AG09319 (cell line): ENCODE measurements around the gene EHD3.

ENCODE experiments used
- DNase-seq: peaks from one replicate; pipeline ENCODE4 v3.0.0-alpha.2; 2010; ENCODE audit warnings: low read depth; ENCODE audit errors: extremely low read depth
- CTCF ChIP-seq: IDR thresholded peaks from 2 replicates; pipeline ENCODE4 v1.5.1; 2011; ENCODE audit warnings: low read depth, mild to moderate bottlenecking, inconsistent platforms, low read length, moderate library complexity

The EHD3 gene

GRCh38 chr2:31233741-31234682 is at the start of gene EHD3:
EHD3 (plus strand) TSS chr2:31234152; CDS start chr2:31234622, 470 bp downstream.
- TF ChIP-seq CTCF = peak; percentile 73

GRCh38 chr2:31187166-31187565 is 46.8 kb upstream of the EHD3 start:
- no peak for TF ChIP-seq CTCF
- no peak for DNase-seq

More at GRCh38 chr2:31233741-31234682, at the start of gene EHD3:
- DNase-seq = peak; percentile 74

GRCh38 chr2:31188131-31188530 is 45.8 kb upstream of the EHD3 start:
- no peak for TF ChIP-seq CTCF
- no peak for DNase-seq

GRCh38 chr2:31189141-31189540 is 44.8 kb upstream of the EHD3 start:
- DNase-seq = no peak
- TF ChIP-seq CTCF = no peak

- DNase-seq = no peak
- TF ChIP-seq CTCF = no peak
These were observed 43.8 kb upstream of the EHD3 start for GRCh38 chr2:31190188-31190587.

GRCh38 chr2:31191931-31192330 is 42.0 kb upstream of the EHD3 start:
- no peak for TF ChIP-seq CTCF
- no peak for DNase-seq

- TF ChIP-seq CTCF = no peak
- DNase-seq = no peak
These were observed 41.6 kb upstream of the EHD3 start for GRCh38 chr2:31192396-31192795.
